ENCODE measurements around the gene TMEM107.
A peak's percentile ranks its signal among the peaks of the same experiment; 100 is the strongest.

TMEM107 gene

GRCh38 chr17:8142887-8143580 is 33.1 kb downstream of the TMEM107 start:
- no peak for TF ChIP-seq CTCF (conservative IDR thresholded peaks at IDR 0.05; ENCODE audit: control insufficient read depth, insufficient read depth, low read depth, low read length)
- no peak overlapping the region for H3K4me3 ChIP-seq (ENCODE audit: control insufficient read depth, low read depth, low read length)
- DNase-seq (ENCODE audit: low read depth), result no peak

DNA sequence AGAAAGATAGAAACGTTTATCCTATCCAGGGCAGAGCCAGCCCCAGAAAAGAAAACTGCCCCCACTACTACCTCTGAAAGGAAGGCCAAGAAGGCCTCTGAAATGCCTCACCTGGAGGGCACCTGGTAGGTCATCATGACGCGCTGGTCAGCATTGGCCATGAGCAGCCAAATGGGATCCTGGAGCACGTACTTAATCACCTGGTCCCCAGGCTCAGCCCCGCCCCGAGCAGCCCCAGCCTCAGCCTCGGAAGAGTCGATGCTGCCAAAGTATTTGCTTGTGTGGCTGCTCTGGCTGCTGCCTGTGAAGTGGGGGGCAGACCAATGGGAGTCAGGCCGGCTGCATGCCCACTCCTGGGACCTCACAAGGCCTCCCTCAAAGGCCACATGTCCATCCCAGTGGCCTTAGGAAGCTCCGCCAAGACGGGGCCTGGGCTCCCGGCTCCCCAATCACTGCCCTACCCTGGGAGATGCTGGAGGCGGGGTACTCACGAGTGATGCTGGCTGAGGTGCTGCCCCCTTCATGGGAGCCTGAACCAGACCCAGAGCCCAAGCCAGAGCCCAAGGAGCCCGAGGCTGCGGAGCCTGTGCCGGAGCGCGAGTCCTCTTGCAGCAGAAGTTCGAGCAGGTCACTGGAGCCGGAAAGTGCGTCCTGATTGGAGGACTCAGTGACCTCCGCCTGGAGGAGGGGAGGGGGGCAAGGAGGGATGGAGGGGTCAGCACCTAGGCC is 33.9 kb downstream of the TMEM107 start:
- no peak for DNase-seq (ENCODE audit: low read depth)
- H3K4me3 ChIP-seq (ENCODE audit: control insufficient read depth, low read depth, low read length), result no peak overlapping the region
- no peak for TF ChIP-seq CTCF (conservative IDR thresholded peaks at IDR 0.05; ENCODE audit: control insufficient read depth, insufficient read depth, low read depth, low read length)

DNA sequence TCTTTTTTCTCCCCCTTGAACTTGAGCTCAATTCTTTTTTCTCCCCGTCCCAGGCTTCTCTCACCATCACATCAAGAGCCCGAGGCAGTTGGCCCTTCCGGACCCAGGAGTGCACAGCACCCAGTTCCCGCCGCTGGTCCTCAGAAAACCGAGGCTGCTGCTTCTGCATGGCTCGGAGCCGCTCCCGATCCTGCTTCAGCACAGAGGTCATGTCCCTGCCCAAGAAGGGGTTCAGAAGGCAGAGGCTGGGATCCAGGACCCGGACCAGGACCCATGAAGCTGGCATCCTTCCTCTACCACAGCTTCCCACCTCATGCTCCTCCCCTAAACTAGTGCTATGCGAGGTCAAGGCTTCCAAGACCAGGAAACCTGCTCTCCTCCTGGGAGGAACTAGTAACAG is 34.4 kb downstream of the TMEM107 start:
- no peak for DNase-seq (ENCODE audit: low read depth)
- no peak overlapping the region for H3K4me3 ChIP-seq (ENCODE audit: control insufficient read depth, low read depth, low read length)
- no peak for TF ChIP-seq CTCF (conservative IDR thresholded peaks at IDR 0.05; ENCODE audit: control insufficient read depth, insufficient read depth, low read depth, low read length)

DNA sequence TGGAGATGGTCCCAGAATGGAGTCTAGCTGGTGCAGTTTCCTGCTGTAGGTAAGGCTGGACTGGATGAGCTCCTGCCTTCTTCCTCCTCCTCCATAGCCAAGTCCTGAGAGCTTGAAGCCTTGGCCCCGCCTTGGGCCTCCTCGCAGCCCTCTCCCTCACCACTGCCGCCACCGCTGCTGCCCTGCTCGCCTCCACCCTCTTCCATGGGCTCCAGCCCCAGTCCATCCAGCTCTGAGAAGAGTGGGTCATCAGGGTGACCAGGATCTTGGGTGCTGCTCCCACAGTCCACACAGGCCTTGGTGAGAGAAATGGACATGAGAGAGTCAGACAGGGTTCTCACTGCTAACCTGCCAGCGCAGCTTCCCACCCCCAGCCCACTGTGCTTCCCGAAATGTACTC is 35.1 kb downstream of the TMEM107 start:
- no peak for DNase-seq (ENCODE audit: low read depth)

DNA sequence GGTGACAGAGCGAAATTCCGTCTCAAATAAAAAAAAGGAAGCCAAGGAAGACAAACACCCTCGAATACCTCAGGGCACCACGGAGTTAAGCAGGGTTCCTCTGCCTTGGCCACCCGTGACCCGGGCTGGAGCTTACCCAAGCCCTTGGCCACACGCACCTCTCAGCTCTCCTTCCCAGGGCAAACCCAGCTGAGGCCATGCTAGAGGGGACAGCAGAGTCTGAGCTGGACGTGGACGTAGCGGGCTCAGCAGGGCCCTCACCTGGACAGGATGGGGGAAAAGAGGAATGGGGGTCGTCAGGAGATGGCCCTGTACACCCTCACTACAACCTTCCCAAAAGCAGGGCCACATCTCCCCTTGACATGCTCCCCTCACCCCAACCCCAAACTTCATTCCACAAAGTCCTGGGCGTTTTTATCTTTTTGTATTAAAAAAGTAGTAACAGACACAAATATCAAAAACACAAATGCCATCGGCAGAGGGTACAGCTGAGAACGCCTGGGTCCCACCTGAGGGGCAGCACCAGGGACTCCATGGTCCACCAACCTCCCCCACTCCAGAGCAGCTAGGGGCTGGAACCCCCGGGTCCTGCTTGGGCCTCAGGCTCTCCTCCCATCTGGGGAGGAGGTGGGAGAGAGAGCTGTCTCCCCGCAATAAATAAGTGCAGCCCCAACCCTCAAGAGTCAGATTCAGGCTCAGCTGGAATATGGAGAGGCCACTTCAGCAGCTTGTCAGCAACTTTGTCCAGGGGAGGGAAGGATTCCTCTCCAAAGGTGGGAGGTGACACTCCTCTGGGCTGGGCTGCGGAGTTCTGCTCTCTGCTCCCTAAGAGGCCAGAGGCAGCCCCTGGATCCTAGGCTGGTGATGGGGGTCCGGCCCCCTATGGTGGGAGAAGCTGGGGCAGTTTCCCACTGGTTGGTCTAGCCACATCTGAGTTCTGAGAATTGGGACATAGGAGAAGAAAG is 35.8 kb downstream of the TMEM107 start:
- no peak overlapping the region for H3K4me3 ChIP-seq (ENCODE audit: control insufficient read depth, low read depth, low read length)
- DNase-seq (ENCODE audit: low read depth), result no peak
- TF ChIP-seq CTCF (conservative IDR thresholded peaks at IDR 0.05; ENCODE audit: control insufficient read depth, insufficient read depth, low read depth, low read length), result no peak

More for the DNA sequence above, 35.1 kb downstream of the TMEM107 start:
- H3K4me3 ChIP-seq (ENCODE audit: control insufficient read depth, low read depth, low read length), result no peak overlapping the region
- no peak for TF ChIP-seq CTCF (conservative IDR thresholded peaks at IDR 0.05; ENCODE audit: control insufficient read depth, insufficient read depth, low read depth, low read length)

DNA sequence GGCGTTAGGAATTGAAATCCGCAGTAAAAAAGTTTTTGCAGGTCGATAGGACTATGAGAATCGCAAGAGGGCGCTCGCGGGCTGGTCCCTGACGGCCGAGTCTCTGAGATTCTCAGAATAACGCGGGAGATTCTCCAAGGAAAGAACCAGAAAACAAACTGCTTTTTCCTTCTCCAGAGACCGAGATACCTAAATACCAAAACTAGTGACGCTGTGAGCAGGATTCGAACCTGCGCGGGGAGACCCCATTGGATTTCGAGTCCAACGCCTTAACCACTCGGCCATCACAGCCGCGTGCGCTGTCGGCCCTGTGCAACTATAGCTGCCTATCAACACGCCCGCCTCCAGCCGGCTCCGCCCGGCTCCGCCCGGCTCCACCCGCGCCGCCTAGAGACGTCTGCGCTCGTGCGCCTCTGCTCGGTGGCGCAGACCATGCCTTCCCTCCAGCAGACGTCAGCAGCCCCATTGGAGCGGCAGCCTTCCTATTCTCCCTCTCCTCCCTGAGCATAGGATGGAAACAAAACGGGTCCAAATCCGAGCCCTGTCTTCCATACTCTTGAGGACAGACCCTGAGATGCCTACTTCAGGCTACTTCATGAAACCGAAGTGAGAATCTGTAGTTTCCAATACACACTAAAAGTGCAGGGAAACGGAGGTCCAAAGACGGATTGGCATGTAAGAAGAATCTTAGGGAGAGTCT is 37.4 kb downstream of the TMEM107 start:
- H3K4me3 ChIP-seq (ENCODE audit: control insufficient read depth, low read depth, low read length), result peak overlapping the region; percentile 54
- peak; percentile 98 for DNase-seq (ENCODE audit: low read depth)
- TF ChIP-seq CTCF (conservative IDR thresholded peaks at IDR 0.05; ENCODE audit: control insufficient read depth, insufficient read depth, low read depth, low read length), result peak; percentile 85

Measured in fibroblast of mammary gland (primary cell).